NCI-H524 (cell line): ENCODE data around the gene FSTL5.

Experiments
- DNase-seq, 2 experiments: peaks; one replicate each; lab custom pipeline; 2025; lab: John Stamatoyannopoulos, UW

The FSTL5 gene

DNA sequence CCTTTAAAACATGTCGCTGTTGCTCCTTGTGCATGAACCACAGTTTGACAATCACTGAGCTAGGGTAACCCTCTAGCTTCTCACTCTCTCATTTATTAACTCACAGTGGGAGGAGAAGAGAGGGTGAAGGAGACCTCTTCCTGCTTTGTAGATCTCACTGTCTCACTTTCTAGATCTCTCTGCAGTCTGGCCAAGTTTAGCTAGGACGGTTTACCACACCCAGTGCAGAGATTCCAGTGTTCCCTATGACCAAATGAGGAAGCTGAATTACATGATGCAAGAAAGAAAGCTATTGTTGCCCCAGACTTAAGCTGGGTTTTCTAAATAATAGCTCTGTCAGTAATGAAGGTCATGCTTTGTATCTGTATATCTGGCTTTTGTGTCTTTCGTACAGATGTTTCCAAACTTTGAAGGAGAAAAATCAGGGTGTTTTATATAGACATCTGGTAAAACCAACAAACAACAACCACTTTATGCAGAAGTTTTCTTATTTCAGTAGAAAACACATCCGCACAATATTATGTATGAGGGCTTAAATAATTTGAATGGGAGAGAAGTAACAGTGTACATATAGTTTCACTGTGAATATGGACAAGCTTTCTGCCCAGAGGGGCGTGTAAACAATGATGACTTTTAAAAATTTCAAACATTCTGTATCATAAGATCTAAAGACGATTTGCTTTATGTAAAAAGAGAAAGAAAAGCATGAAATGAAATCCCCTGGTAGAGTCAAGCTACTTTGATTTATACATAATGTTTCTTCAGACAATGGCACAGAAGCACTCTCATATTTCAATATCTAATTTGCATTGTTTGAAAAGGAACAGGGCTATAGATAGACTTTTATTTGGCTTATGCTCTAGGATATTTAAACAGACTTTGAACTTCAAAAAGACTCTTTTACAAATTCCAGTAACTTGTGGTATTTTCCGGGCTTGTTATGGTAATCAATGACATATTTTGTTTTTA is 582.3 kb downstream of the FSTL5 start:
- no peak for DNase-seq

DNA sequence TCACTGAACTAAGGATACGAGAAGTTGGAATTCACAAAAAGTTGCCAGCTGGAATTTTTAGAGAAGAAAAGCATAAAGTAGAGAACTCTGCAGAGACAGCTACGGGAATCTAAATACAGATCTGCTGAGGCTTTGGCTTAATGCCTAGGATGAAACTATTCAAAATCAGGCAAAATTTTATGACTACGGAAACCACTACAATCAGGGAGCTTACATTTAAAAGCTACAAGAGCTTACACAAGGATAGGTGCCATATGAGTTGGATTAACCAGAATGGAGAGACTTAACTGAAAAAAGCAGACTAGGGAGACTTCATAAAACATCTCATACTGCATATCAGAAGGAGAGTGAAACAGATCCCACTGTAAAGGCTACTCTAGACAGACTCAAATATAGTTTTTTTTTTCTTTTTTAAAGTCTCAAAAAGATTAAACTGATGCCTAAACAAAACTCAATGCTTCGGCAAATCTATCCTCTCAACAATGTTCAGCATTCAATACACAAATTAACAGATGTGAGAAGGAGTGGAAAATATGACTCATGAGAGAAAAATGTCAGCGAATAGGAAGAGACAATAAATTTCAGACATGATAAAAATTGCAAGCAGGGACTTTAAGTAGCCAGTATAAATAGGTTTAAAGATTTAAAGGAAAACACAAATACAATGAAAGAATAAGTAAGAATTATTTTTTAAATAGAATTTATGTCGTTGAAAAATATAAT is 586.1 kb downstream of the FSTL5 start:
- DNase-seq: peak in 1 of 2 experiments; percentile 12

DNA sequence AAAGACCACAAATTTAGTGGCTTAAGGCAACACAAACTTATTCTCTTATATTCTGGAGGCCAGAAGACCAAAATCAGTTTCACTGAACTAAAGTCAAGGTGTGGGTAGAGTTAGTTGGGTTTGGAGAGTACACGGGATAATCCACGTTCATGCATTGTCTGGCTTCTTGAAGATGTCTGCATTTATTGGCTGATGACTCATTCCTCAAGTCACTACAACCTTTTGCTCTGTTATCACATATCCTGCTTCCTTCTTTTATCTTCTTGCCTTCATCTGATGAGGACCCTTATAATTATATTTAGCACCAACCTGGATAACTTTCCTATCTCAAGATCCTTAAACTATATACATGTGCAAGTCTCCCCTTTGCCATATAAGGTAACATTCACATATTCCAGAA is 590.0 kb downstream of the FSTL5 start:
- DNase-seq: no peak

DNA sequence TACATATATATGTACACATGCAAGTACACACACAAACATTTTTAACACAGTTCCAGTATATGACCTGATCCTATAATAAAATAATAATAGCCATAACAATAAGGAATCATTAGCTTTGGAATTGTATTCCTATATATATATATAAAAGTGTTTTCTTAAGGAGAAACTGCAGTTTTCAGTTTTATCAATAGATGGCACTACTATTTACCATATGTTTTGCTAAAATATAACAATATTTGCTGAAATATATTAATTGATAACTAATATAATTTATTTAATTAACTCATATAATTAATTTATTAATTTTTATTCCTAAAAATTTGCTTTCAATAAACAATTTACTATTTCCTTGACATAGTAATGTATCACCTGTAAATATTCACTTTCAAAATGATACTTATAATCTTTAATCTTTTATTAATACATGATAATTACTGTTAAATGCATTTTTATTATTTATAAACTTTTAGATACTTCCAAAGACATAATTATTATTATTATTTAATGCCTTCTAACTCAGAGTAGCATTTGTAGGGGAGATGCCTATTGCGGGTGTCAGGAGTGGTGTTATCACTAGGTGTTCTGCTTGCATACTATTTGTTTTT is 599.5 kb downstream of the FSTL5 start:
- peak in 1 of 2 experiments; percentile 9 for DNase-seq

DNA sequence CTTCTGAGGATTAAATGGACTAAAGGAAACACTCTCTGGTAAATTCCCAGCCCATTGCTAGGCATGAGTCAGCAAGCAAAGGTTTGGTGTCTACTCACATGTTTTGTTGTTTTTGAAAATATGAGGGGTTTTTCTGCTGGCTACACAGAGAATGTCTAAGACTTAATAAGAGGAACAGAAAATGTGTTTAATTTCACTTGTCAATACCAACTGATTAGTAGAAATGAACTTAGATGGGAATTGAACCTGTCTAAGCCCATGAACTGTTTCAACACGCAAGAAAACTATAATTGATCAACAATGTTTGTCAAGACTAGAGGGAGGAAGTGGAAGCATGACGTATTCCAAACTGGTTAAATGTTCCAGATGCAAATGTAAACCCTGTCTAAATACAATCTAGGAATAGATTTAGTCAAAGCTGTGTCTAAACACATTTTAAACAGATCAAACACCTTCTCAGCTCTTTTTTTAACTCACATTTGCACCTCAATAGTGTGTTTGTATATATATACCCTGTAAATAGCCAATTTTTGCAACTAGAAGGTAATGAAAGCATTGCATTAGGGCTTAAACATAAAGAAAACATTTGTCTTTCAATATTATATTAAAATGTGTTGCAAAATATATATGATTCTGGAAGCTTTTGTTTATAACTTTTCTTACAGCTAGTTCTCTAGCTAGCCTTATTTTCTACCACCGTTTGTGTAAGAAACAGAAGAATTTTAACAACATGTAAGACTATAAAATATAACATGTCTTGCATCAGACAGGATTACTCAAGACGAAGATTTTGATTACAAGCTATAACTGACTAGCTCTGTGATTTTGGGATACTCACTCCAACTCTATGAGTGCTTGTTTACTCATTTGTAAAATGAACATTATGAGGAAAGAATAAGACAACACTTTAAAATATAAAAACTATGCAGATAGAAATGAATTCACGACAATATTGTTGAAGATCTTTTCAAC is 607.8 kb downstream of the FSTL5 start:
- DNase-seq: no peak

DNA sequence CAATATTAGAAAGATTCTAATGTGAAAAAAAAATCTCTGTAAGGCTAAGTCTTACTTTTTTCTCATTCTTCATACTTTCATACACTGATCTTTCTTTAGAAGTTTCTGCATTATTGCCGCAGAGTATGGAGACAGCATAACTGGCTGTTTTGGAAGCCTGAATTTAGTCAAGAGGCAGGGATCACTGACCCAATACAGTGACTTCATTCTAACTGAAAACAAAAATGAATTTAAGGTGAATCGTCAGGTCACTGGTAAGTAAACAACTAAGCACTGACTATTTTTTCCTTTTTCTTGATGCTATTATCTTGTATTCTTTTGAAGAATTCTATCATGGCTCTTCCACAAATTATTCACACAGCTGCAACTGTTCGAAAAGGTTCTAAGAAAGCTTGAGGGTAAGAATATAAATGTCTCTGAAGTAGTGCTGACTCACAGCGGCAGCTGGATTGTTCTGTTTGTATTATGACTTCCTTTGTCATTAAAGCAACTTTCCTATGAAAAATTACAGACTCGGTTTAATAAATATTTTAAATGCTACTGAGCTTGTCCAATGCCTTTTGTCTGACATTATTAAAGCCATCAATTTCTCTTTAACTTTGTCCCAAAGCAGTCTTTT is 609.3 kb downstream of the FSTL5 start:
- no peak for DNase-seq

DNA sequence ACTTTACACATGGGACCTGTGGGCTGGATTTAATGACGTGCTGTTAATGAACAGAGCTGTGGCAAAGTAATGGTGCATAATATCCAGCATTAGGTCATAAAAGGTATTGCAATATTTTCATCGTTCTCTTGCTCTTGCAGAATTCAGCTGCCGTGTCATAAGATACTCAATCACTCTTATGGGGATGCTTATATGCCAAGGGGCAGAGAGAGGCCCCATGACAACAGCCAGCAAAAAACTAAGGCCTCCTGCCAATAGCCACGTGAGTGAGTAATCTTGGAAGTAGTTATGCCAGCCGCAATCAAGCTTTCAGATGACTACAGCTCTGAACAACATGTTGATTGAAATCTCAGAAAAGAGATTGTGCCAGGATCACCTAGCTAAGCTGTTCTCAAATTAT is 616.9 kb downstream of the FSTL5 start:
- DNase-seq: no peak

DNA sequence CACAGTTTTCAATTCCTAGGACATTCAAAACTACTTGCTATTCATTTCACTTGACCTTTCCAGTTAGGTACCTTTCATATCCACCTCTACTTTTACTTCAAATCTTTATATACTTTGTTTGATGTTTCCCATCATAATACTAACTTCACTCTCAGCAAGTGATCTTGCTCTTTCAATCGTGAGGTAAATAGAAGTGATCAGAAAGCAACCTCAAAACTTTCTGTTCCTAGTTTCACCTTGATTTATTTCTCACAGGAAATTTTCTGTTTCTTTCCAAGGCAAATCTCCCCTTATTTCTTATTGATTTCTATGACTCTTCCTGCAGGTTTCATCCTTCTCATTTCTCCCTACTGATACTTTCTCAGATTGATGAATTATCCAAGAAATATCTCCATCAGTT is 623.5 kb downstream of the FSTL5 start:
- DNase-seq: no peak

DNA sequence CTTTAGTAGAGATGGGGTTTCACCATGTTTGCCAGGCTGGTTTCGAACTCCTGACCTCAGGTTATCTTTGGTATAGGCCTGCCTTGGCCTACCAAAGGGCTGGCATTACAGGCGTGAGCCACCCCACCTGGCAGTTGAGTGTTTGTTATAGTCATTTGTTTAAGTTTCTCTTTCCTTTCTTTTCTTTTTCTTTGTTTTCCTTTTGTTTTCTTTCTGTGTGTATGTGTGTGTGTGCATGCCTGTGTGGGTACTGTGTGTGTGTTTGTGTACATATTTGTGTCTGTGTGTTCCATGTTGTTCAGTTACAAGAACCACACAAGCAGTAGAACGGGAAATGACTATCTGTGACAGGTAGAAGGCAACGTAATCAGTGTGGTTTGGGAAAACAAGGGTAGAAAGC is 624.9 kb downstream of the FSTL5 start:
- DNase-seq: no peak

DNA sequence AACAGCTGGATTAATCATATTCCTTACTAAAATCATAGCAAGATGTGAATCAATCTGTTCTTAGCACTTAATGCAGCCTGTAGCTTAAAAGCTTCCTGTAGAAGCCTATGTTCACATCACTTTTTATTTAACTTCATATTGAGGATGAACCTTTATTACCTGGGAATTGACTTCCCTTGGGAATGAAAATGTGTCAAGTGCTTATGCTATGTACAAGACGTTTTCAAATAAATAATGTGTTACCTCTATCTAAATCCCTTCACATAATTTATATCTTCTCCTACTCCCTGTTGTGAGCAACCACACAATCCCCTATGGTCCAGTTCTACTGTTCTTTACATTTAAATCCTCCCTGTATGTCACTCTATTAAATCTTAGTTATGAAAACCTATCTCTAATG is 633.1 kb downstream of the FSTL5 start:
- DNase-seq: no peak

DNA sequence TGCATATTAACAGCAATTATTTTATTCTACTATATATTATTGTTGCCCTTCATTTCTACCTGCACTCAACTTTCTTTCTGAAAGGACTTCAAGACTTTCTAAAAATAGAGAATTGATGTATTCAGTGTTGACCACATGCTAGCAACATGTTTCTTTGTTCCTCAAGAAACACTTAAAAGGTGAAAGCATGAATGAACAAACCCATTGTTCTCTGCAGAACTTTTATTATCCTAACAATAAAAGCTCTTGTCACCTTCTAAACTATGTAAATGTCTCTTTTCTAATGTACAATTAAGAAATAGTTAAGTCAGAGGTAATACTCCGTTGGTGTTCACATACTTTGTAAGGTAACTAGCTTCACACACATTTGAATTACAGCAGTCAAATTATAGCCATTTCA is 638.7 kb downstream of the FSTL5 start:
- DNase-seq: no peak

DNA sequence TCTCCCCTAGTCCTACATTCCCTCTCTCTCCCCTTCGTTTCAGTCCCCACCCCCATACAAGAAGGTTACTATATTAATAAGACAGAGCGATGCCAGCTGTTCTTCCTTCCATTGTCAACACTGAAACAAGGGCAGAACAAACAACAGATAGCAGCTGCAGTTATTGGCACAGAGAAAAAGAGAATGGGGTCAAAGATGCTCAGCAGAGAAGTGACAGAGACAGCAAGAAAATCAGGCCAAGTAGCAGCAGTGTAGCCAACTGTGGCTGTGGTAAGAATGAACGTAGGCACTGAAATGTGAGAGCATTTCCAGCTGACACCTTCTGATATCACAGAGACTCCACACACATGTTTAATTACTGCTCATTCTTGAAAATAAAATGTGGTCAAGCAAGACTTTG is 641.8 kb downstream of the FSTL5 start:
- DNase-seq: peak; percentile 1 to 33

DNA sequence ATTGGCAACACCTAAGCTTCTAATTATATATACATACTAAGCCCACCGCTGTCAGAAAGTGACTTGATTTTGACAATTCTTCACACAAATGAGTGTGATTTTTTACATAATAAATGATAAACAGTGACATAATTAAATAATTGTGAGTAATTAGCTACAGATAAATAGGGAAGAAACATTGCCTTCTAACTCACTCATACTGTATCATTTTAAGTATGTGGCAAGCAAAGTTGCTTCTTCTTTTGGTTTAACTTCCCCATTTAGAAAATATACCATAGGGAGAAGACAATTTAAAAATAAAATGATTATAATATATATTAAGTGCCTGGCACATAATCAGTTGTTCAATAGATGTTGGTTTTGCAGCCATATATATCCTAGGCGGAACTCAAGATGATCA is 644.2 kb downstream of the FSTL5 start:
- DNase-seq: no peak

DNA sequence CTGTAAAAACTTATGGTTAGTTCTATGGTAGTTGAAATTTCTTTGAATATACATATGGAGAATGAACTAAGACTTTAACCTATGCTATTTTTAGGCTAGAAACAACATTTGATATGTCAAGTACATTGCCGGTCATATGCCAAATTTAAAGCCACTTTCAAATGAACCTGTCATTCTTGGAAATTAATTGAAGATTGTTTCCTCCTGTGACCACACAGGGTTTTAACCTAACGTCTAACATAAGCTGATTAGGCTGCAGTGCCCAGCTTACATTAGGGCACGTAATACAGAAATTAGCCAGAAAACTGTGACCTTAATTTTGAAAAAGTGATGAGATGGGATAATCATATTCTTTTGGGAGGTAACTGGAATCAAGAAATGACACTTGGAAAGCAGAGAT is 645.9 kb downstream of the FSTL5 start:
- DNase-seq: no peak

DNA sequence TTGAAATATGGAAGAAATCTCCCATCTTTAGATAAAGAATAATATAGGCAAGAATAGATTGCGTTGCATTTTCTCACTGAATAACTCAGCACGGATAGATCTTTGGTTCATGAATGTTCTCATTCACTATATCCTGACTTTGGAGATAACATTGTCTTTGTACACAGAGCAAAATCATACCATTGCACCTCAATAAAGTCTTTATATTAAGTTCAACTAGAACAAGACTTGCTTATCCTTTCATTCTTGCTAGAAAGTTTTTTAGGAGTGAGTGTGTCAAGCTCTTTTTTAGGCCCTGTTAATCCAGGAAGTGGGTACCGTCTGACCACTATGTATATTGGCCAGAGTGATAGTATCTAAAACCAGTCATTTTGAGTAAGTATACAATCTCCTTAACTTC is 658.7 kb downstream of the FSTL5 start:
- DNase-seq: no peak

DNA sequence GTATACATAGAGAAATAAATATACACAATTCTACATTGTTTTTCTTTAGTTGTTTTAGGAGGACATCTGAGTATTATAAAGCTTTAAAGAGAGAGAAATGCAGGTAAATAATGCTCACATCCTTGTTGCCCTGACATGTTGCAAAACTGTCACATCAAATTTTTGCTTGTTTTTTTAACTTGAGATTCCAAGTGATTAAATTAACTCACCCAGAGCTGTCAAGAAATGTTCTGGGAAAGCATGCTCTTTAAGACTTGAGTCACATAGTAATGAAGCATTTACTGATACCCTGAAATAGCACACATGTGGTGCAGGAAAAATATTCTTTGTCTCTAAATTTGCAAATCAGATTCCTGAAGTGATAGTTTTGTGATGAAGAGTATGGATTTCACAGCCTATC is 665.6 kb downstream of the FSTL5 start:
- DNase-seq: no peak

DNA sequence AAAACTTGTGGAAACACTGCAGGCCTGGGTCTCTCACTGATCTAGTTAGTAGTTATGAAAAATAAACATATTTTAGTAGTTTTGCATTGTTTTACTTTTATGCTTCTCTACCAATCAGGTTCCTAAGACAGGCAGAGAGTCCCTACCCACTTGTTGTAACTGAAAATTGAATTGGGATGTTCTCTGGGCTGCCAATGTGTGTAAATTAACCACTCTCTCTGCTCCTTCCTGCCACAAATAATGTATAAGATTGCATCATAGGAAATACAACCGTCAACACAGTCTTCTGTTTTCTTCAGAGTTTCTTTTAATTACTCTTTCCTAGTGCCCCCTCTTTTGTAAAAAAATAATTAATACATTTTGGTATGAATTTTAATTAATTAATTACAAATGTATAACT is 677.3 kb downstream of the FSTL5 start:
- no peak for DNase-seq

DNA sequence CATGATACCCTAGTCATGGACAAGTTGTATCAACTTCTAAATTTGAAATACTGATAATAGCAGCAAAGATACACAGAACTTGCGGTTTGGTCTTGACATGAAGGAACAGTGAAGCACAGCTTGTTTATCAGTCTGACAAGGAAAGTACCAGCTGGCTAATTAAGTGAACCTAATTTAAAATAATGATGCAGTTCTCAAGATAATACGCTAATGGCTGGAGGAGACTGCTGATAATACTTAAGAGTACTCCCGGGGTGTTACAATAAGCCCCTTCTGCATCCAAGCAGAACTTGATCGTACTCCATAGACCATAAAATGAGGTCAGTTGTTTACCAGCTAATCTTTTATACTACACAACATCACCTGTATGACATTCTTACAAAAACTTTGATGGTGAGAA is 697.5 kb downstream of the FSTL5 start:
- DNase-seq: peak; percentile 39 to 85

DNA sequence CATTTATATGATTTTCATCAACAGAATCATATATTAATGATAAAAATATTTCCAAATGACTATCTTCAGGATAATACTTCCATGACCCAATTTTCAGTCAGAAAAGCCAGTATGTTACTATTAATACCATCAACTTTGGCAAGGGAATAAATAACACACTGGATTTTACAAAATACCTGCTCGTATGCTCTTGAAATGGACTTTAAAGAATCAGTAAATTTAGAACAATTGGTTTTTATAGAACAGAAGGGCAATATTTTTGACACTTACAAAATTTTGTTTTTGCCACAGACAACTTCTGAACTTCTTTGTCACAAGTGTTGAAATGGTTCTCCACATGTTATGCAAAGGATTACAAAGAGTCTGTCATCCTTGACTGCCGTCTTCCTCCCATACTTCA is 700.4 kb downstream of the FSTL5 start:
- DNase-seq: no peak

DNA sequence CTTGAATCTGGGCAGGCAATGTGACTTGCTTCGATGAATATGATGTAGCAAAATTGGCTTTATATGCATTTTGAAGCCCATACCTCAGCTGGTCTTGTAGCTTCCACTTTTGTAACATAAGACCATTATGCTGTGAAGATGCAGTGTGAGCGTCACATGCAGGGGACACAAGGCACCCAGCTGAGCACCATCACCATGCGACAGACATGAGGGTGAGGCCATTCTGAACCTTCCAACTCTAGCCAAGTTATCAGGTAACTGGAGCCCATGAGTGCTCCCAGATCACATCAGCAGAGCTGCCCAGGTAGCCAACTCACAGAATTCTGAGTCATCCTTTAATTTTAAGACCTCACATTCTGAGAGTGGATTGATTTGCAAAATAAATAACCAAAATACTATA is 705.9 kb downstream of the FSTL5 start:
- DNase-seq: no peak

DNA sequence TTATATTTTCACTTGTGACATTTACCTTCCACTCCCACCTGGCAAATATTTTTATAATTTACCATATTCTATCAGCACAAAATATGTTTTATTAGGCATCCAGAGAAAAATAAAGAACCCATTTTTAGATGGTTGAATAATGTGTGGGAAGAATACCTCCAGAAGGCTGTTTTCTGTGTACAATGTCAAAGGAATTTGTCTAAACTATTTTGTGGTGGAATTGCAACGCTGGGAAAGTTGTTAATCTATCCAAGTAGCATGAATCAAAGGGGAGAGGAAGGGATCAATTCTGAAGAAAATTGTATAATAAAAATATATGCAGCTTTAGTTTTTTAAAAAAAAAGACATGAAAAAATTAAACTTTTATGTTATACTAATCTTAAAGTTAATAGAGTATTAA is 706.5 kb downstream of the FSTL5 start:
- no peak for DNase-seq
